CD4-positive, alpha-beta T cell (primary cell): ENCODE measurements around the gene AMBRA1. TPM values are rescaled to one million over a fixed set of nuclear protein-coding genes. Genes with fewer than 3 reads are reported as not detected.

ENCODE experiments used
- ATAC-seq: fragments of 200-7000 bp; cut with Tn5 transposase; one replicate; pipeline ENCODE4 v1.10.0; 2022; ENCODE audit warnings: mild to moderate bottlenecking; ENCODE audit not compliant: poor library complexity
- CTCF ChIA-PET: fragments of 350-600 bp; sonication (Branson Sonifier 250); formaldehyde crosslinking; loops from one replicate; lab custom pipeline; 2021; ENCODE audit warnings: antibody characterized with exemption, inconsistent platforms; lab: Charles Lee
- POLR2A ChIA-PET: fragments of 350-600 bp; sonication (Branson Sonifier 250); formaldehyde crosslinking; loops from one replicate; lab custom pipeline; 2021; ENCODE audit warnings: antibody characterized with exemption, inconsistent platforms; lab: Charles Lee
- DNase-seq, 14 experiments: peaks; one replicate each; pipeline ENCODE4 v3.0.0-alpha.2; 2013 to 2020; ENCODE audit warnings: mixed read lengths in 2 of 14
- H3K27ac ChIP-seq, 2 donors: one replicate each; pipeline versions ENCODE4 v1.5.1 to v1.7.0; 2013; ENCODE audit warnings: low read length in 2 of 2, low read depth in 1 of 2, mild to moderate bottlenecking in 1 of 2
- H3K27me3 ChIP-seq, 2 experiments: 1 replicate in 1 of 2; 2 replicates in 1 of 2; pipeline versions ENCODE4 v1.6.1 to v1.7.0; 2013; ENCODE audit warnings: low read length in 2 of 2, control low read depth in 1 of 2, mild to moderate bottlenecking in 1 of 2, moderate library complexity in 1 of 2; ENCODE audit not compliant: insufficient read depth in 2 of 2, control insufficient read depth in 1 of 2
- H3K36me3 ChIP-seq: one replicate; pipeline ENCODE4 v1.6.1; 2013; ENCODE audit warnings: low read length, control low read depth; ENCODE audit not compliant: insufficient read depth
- H3K4me1 ChIP-seq: one replicate; pipeline ENCODE4 v1.6.1; 2013; ENCODE audit warnings: low read length, control low read depth; ENCODE audit not compliant: insufficient read depth
- H3K4me3 ChIP-seq: one replicate; pipeline ENCODE4 v1.5.1; 2013; ENCODE audit warnings: mild to moderate bottlenecking, low read length, moderate library complexity
- H3K9me3 ChIP-seq, 2 experiments: 1 replicate in 1 of 2; 2 replicates in 1 of 2; pipeline versions ENCODE4 v1.6.1 to v1.7.0; 2013; ENCODE audit warnings: low read length in 2 of 2, mild to moderate bottlenecking in 2 of 2, control low read depth in 1 of 2, moderate library complexity in 1 of 2; ENCODE audit not compliant: control insufficient read depth in 1 of 2, insufficient read depth in 1 of 2
- H3K27ac Mint-ChIP-seq: one replicate; pipeline ENCODE4 v1.8.0; 2020; ENCODE audit warnings: mixed read lengths
- H3K27me3 Mint-ChIP-seq: one replicate; pipeline ENCODE4 v1.8.0; 2021; ENCODE audit warnings: mixed read lengths
- H3K36me3 Mint-ChIP-seq: one replicate; pipeline ENCODE4 v1.8.0; 2021; ENCODE audit warnings: low read depth, mixed read lengths
- H3K4me1 Mint-ChIP-seq: one replicate; pipeline ENCODE4 v1.8.0; 2021; ENCODE audit warnings: low read depth, mixed read lengths
- H3K4me3 Mint-ChIP-seq: one replicate; pipeline ENCODE4 v1.8.0; 2020; ENCODE audit warnings: mild to moderate bottlenecking, mixed read lengths
- H3K9me3 Mint-ChIP-seq: one replicate; pipeline ENCODE4 v1.8.0; 2020; ENCODE audit warnings: mixed read lengths
- intact Hi-C, 2 experiments: fragments of 100-400 bp; cut with DNase I in 1 of 2; cut with micrococcal nuclease in 1 of 2; formaldehyde crosslinking; loops; one replicate each; pipeline versions ENCODE4 v1.15.1 to v1.9.0; 2023 to 2025; cut with DNase I, micrococcal nuclease
- total RNA-seq, 174 experiments: library from RNA in 2 of 174; stranded (reverse) in 2 of 174; gene quantifications; one replicate each; pipeline ENCODE4 v1.2.3 and lab custom pipeline; 2021 to 2026
- TF ChIP-seq, protein P1 (sequence below): fragments of 200-600 bp; IDR thresholded peaks from one replicate; pipeline ENCODE4 v1.8.0; 2022; ENCODE audit warnings: antibody characterized with exemption, mild to moderate bottlenecking

The AMBRA1 gene
- total RNA-seq, 2 experiments from 2014 or later = 29.4 to 31.9 TPM

DNA sequence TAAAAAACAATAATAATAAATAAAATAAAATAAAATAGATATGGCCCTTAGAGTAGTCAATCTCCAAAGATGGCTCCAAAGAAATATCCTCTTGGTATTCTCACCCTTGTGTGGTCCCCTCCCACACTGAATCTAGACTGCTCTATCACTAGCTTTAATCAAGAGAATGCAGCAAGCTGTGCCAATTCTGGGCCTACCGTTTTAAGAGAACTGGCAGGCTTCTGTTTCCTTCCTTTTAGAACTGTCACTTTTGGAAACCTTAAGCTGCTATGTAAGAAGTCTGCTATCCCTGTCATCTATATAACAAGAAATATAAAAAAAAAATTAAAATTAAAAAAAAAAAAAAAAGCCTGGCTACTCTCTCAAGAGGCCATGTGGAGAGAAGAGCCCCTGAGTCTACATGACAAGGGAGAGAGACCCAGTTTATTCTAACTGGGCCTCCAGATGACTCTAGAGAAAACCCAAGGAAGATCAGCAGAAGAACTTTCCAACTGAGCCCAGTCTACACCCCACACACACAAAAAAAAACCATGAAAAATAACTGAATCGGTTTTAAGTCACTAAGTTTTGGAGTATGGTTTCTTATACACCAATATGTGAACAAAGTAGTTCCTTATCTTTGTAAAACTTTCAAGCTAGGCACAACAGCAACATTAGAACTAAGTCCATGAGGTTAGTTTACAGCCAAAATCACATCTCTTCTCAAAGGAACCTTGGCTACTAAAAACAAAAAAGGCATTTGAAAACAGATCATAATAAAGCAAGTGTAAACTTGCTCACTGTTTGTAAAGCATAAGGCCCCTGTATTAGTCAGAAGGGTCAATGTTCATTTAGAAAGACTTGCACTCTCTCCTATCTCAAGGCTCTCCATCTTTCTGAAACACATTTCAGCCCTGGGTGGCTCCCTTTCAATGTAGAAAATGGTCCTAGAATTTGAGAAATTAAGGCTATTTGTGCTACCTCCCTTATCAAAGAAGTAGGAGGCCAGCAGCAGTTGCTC, 67.3 kb downstream of the AMBRA1 start:
- H3K27ac ChIP-seq = no peak overlapping the region
- no peaks in the 10 kb centered on the region for H3K9me3 ChIP-seq
- Mint-ChIP-seq H3K4me1 (peaks cover 55% of the 10 kb centered on the region), H3K4me3 (no peak overlapping the region), H3K36me3 (peaks cover 36% of the 10 kb centered on the region), H3K27me3 (no peaks in the 10 kb centered on the region), H3K9me3 (no peaks in the 10 kb centered on the region), H3K27ac (no peak overlapping the region)
- intact Hi-C loops = no loop called here
- TF ChIP-seq, protein P1, sequence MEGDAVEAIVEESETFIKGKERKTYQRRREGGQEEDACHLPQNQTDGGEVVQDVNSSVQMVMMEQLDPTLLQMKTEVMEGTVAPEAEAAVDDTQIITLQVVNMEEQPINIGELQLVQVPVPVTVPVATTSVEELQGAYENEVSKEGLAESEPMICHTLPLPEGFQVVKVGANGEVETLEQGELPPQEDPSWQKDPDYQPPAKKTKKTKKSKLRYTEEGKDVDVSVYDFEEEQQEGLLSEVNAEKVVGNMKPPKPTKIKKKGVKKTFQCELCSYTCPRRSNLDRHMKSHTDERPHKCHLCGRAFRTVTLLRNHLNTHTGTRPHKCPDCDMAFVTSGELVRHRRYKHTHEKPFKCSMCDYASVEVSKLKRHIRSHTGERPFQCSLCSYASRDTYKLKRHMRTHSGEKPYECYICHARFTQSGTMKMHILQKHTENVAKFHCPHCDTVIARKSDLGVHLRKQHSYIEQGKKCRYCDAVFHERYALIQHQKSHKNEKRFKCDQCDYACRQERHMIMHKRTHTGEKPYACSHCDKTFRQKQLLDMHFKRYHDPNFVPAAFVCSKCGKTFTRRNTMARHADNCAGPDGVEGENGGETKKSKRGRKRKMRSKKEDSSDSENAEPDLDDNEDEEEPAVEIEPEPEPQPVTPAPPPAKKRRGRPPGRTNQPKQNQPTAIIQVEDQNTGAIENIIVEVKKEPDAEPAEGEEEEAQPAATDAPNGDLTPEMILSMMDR = no peak
- no peak overlapping the region for H3K4me3 ChIP-seq
- DNase-seq = no peak
- peaks cover 10% of the 10 kb centered on the region for H3K4me1 ChIP-seq
- ATAC-seq = no peak
- H3K36me3 ChIP-seq = peaks cover 8% of the 10 kb centered on the region
- ChIA-PET CTCF (interaction anchor here (0.7 kb wide), 1 partner anchor 651 kb away, joined by 3 read pairs; no protein-coding TSS in a partner anchor), POLR2A (no interaction called here)
- no peaks in the 10 kb centered on the region for H3K27me3 ChIP-seq

DNA sequence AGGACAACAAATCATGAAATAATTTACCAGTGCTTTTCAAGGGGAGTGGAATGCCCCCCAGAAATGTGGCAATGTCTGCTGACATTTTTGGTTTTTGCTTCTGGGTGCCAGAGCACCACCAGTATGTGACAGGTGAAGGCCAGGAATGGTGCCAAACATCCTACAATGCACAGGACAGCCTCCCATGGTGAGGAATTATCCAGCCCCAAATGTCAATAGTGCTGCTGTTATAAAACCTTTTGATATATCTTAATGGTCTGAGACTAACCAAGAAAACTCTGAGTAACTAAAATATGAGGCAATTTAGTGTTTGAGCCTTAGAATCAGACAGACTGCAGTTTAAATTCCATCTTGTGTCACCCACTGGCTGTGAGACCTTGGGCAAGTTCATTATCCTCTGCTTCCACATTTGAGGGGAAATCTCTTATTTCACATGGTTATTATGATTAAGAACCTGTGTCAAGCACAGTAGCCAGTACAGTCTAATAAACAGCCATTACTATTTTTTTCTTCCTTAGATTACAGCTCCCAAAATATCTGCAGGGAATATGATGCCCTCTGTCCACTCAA, 69.5 kb downstream of the AMBRA1 start:
- H3K4me3 ChIP-seq = no peak overlapping the region
- no peak overlapping the region for H3K4me3 Mint-ChIP-seq
- ChIA-PET POLR2A (no interaction called here), CTCF (no interaction called here)
- H3K9me3 Mint-ChIP-seq = no peaks in the 10 kb centered on the region
- intact Hi-C loops = no loop called here
- TF ChIP-seq, protein P1 = no peak
- DNase-seq = no peak
- H3K4me1 ChIP-seq = peaks cover 5% of the 10 kb centered on the region
- no peaks in the 10 kb centered on the region for H3K27me3 Mint-ChIP-seq
- H3K9me3 ChIP-seq = no peaks in the 10 kb centered on the region
- ATAC-seq = no peak
- peaks cover 11% of the 10 kb centered on the region for H3K36me3 ChIP-seq
- H3K36me3 Mint-ChIP-seq = peaks cover 37% of the 10 kb centered on the region
- no peaks in the 10 kb centered on the region for H3K27me3 ChIP-seq
- H3K27ac Mint-ChIP-seq = no peak overlapping the region
- H3K4me1 Mint-ChIP-seq = peaks cover 47% of the 10 kb centered on the region
- no peak overlapping the region for H3K27ac ChIP-seq

DNA sequence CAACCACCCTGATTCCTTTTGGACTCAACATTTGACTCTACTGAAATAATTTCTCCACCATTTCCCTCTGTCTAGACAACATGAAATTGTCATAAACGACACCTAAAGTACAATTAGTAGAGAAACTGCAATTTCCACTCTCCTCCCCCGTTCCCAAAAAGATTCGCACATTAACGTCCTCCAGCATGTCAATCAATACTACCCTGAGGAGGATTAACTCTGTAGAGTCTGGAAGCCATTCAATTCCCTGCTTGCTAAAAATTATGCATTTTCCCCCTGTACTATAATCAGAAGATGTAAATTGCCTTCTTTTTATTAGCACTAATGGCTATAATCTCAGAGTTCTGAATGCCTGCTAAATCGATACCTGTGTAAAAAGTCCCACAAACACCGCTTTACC, 70.5 kb downstream of the AMBRA1 start:
- H3K27me3 ChIP-seq = no peaks in the 10 kb centered on the region

More for the DNA sequence above, 70.5 kb downstream of the AMBRA1 start:
- Histone ChIP-seq H3K4me3 (no peak overlapping the region), H3K27ac (no peak overlapping the region), H3K9me3 (no peaks in the 10 kb centered on the region), H3K36me3 (peaks cover 11% of the 10 kb centered on the region), H3K4me1 (peaks cover 2% of the 10 kb centered on the region)
- intact Hi-C loops = no loop called here
- Mint-ChIP-seq H3K4me1 (peaks cover 37% of the 10 kb centered on the region), H3K36me3 (peaks cover 33% of the 10 kb centered on the region), H3K4me3 (no peak overlapping the region), H3K27ac (no peak overlapping the region), H3K9me3 (no peaks in the 10 kb centered on the region), H3K27me3 (no peaks in the 10 kb centered on the region)
- ATAC-seq = no peak
- DNase-seq = no peak
- POLR2A ChIA-PET = no interaction called here
- TF ChIP-seq, protein P1 = no peak
- CTCF ChIA-PET = no interaction called here
